Fibroblast of skin of right quadriceps (primary cell): ENCODE results near the gene DENND5A.
A peak's percentile ranks its signal among the peaks of the same experiment; 100 is the strongest.
"Not testable (repeated sequence)": the region's sequence is repeated elsewhere in the genome, so short reads cannot be mapped to it uniquely, and the experiment has no call there.

ENCODE experiments used
- DNase-seq: peaks from one replicate; pipeline ENCODE4 v3.0.0-alpha.2; 2013

The DENND5A gene

DNA sequence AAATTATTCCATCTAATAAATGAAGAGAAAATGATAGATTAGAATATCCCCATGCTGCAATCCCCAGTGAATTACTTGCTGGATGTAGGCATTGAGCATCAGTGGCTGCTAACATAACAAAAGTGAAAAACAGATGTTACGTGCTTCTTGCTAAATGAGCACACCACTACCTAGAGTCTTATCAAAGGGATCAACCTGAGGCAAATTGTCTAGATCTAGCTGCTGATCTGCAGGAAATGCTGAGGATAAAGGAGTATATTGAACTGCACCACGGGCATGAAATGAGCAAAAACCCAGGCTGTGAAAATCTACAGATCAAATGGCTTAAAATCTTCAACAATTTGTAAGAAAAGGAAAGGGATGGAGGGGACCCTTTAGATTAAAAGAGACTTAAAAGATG lies 128.4 kb downstream of the DENND5A start:
- DNase-seq = no peak

DNA sequence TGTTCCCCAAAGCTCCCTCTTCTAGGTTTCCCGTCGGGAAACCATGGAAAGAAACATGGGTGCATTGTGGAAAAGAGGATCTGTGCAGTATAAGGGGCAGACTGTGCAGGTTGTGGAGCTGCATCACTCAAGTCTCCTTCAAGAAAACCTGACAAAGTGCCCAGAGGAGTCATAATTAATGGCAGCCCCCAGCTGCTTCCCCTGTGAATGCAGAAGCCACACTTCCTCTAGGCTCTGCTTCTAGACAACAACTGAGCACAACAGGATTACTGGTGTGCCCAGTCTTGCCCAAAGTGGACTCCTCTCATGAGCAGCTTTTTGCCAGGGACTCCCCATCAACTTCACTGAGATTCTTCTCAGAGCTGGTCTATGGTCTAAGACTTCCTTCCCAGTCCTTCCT lies 131.2 kb downstream of the DENND5A start:
- no peak for DNase-seq

DNA sequence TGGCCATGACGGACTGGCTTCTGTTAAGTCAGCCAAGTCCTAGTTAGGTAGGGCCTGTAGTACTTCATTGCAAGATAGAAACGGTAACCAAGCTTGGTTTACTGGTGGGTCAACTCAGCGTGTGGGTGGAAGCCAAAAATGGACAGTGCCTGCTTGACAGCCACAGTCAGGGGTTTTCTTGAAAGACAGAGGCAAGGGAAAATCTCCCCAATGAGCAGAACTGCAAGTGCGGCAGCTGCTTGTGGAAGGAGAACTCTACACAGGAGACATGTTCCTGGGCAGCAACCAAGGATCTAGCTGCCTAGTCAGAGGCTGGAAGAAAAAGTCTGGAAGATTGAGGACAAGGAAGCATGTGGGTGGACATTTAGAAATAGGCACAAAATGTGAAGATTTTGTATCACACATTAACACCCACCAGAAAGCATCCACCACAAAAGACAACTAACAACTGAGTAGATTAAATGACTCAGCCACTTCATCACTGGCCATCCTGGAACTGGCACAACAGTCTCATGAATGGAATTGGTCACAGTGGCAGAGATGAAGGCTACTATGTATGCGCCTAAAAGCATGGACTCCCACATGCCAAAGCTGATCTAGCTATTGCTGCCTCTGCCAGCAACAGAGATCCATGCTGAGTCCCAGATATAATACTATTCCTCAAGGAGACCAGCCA lies 132.8 kb downstream of the DENND5A start:
- no peak for DNase-seq

- no peak for DNase-seq
These were observed 134.9 kb downstream of the DENND5A start for GRCh38 chr11:9130297-9130696.

DNA sequence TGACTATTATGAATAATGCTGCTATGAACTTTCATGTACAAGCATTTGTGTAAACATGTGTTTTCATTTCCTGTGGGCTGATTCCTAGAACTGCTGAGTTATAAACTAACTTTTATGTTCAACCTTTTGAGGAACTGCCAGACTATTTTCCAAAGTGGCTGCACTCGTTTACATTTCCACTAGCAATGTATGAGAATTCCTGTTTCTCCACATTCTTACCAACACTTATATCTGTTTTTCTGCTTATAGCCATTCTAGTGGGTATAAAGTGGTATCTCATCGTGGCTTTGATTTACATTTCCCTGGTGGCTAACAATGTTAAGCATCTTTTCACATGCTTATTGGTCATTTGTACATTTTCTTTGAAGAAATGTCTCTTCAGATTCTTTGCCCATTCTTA lies 138.5 kb downstream of the DENND5A start:
- DNase-seq = no peak

GRCh38 chr11:9125185-9125886 lies 139.8 kb downstream of the DENND5A start:
- no peak for DNase-seq

DNA sequence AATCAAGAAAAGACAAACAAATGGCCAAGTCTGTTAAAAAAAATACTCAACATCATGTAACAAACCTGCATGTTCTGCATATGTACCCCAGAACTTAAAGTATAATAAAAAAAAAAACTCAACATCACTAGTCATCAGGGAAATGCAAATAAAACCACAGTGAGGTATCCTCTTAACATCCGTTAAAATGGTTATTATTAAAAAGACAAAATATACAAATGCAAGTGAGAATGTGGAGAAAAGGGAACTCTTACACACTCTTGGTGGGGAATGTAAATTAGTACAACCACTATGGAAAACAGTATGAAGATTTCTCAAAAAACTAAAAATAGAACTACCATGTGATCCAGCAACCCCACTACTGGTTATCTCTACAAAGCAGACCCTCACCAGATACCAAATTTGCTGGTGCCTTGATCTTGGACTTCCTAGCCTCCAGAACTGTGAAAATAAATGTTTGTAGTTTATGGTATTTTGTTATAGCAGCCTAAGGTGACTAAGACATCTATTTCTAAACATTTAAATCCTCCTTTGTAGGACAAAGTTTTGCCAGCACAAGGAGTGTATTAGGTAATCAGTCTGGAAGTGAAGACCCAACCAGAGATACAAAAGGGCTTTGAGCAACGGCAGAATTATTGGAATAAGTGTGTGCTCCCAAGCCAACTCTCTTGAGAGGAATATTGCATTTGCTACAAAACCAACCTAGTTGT lies 141.4 kb downstream of the DENND5A start:
- no peak for DNase-seq

DNA sequence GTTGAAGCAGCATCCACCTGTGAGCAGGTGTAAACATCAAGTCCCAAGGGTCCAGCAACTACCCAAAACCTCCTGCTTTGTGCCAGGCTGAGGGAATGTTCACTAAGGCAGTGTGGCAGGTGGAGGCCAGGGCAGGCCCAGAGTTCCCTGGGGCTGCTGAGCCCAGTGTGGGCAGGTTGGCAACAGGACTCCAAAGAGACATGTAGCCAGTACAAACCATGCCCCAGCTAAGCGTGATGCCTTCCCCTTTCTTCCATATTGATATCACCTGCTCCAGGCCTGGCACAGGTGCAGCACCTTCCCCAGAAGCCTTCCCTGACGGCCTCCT lies 143.7 kb downstream of the DENND5A start:
- DNase-seq = no peak

DNA sequence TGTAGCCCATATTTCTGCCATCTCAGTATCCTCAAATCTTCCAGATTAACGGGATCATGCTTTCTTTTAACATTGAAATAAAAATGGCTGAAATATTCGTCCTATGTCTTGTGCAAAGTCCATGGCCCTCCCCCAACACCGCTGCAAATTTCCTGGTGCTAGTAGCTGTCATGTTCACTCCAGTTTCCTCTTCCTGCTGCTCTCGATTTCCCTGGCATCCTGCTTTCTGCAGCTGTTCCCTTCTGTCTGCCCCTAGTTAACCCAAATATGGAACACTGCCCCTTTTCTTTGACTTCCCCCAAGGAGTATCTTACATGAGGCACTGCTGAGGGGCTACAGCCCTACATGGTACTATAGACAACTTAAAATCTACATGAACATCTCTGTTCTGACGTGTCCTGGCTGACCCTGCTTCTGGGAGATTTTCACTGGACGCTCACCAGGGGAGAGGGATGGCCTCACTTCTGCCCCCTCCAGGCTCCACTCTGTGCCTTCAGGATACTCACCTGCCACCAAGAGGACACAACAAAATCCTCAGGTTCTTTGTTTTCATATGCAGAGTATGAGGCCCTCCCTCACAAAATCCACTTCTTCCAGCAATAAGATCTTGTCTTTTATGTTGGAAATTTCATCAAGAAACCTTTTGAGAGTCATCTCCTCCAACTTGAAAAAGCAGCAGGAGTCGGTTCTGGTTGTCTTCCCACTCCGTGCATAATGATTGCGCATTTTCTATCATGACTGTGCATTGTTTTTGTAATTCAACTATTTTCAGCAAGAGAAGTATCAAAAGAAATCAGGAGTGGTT lies 144.3 kb downstream of the DENND5A start:
- DNase-seq = no peak

GRCh38 chr11:9118277-9118676 lies 146.9 kb downstream of the DENND5A start:
- DNase-seq = peak; percentile 16

GRCh38 chr11:9112075-9112474 lies 153.1 kb downstream of the DENND5A start:
- DNase-seq = no peak

GRCh38 chr11:9109858-9110731 lies 155.1 kb downstream of the DENND5A start:
- DNase-seq = no peak

GRCh38 chr11:9104580-9104979 lies 160.6 kb downstream of the DENND5A start:
- DNase-seq = no peak

DNA sequence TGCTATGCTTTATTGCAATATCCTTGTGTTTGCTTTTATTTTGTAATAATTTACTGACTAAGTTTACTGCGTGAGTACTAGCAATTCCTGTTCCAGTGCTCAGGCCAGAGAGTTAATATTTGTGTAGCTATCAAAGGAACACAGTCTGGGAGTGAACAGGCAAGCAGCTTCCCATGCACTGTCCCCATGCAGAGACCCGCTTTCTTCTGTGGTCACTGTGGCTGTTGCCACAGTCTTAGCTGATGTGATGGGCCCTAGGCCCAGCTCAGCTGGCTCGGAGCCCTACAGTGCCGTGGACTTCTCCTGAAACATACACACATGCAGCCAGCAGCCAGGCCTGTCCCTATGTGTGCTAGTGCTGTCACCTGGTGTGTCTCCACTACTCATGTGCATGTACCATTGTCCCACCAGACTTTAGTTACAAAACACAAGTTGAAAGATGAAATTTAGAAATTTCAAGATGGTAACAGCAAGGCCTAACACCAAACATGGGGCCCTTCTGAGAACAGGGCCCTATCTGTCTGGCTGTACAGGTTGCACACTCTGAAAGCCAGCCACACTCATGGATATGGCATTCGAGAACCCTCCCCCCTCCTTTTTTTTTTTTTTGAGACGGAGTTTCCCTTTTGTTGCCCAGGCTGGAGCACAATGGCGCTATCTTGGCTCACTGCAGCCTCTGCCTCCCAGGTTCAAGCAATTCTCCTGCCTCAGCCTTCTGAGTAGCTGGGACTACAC lies 161.4 kb downstream of the DENND5A start:
- no peak for DNase-seq

DNA sequence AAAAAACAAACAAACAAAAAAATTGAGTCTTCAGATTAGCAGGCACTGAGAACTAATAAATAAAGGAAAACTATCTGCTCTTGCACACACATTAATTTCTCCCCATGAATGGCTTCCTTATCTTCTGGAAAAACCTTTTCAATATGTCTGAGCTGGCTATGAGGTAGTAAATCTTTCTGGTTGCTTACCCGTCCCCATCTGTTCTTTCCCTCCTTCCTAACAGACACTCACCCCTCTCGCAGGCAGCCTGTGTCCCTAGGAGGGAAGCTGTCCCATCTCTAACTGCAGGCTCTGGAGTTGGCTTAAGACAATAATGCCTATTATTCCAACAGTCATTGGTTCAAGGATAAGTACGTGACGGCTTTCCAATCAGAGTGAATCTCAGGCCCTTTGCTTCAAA lies 165.5 kb downstream of the DENND5A start:
- no peak for DNase-seq

DNA sequence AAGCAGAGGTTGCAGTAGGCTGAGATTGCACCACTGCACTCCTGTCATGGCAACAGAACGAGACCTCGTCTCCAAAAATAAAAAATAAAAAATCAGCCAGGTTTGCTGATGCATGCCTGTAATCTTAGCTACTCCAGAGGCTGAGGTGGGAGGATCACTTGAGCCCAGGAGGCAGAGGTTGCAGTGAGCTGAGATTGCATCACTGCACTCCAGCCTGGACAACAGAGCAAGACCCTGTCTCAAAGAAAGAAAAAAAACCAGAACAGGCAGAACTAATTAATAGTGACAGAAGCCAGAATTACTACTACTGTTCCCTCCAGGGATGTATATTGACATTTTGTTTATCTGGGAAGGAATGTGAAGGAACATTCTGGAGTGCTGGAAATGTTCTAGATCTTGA lies 166.7 kb downstream of the DENND5A start:
- not testable (repeated sequence) for DNase-seq

DNA sequence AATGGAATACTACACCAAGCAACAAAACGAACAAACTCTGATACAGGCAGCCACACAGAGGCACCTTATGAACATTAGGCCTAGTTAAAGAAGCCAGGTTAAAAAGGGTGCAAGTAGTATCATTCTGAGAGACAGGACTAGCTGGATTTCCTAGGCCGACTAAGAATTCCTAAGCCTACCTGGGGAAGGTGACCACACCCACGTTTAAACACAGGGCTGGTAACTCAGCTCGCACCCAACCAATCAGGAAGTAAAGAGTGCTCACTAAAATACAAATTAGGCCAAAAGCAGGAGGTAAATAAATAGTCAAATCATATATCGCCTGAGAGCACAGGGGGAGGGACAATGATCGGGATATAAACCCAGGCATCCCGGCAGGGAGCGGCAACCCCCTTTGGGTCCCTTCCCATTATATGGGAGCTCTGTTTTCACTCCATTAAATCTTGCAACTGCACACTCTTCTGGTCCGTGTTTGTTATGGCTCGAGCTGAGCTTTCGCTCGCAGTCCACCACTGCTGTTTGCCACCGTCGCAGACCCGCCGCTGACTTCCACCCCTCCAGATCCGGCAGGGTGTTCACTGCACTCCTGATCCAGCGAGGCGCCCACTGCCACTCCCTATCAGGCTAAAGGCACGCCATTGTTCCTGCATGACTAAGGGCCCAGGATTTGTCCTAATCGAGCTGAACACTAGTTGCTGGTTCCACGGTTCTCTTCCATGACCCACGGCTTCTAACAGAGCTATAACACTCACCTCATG lies 167.8 kb downstream of the DENND5A start:
- not testable (repeated sequence) for DNase-seq

- DNase-seq = no peak
These were observed 168.7 kb downstream of the DENND5A start for GRCh38 chr11:9096427-9096826.

- no peak for DNase-seq
These were observed 169.7 kb downstream of the DENND5A start for GRCh38 chr11:9095421-9095820.

DNA sequence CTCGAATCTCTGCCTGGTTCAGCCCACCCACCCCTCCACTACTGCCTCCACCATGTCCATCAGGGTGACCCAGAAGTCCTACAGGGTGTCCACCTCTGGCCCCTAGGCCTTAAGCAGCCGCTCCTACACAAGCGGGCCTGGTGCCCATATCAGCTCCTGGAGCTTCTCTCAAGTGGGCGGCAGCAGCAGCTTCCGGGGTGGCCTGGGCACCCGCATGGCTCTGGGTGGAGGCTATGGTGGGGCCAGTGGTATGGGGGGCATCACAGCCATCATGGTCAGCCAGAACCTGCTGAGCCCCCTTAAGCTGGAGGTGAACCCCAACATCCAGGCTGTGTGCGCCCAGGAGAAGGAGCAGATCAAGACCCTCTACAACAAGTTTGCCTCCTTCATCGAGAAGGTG lies 170.7 kb downstream of the DENND5A start:
- DNase-seq = no peak
